Fibroblast of villous mesenchyme (primary cell): ENCODE results near the gene ZBTB39. TPM values are rescaled to one million over a fixed set of nuclear protein-coding genes. Genes with fewer than 3 reads are reported as not detected.

Experiments used
- DNase-seq: peaks from one replicate; pipeline ENCODE4 v3.0.0-alpha.2; 2010; ENCODE audit warnings: low read depth
- H3K4me3 ChIP-seq: 2 replicates; pipeline ENCODE4 v1.5.1; 2011; ENCODE audit warnings: low read depth, mild to moderate bottlenecking, low read length
- CTCF ChIP-seq: IDR thresholded peaks from 2 replicates; pipeline ENCODE4 v1.5.1; 2012; ENCODE audit warnings: low read depth, mild to moderate bottlenecking, low read length; ENCODE audit not compliant: insufficient read depth
- total RNA-seq: library from RNA; depleted of rRNA; stranded (reverse); fragments of >200 nt; gene quantifications from 2 replicates; pipeline ENCODE4 v1.2.3, GENCODE V29; 2012

ZBTB39 gene
- total RNA-seq, 1 donor: 6.9 TPM

- no peak for TF ChIP-seq CTCF
- H3K4me3 ChIP-seq: no peak overlapping the region
- no peak for DNase-seq
Observed at GRCh38 chr12:57000393-57000792, 6.0 kb downstream of the ZBTB39 start.

- H3K4me3 ChIP-seq: no peak overlapping the region
- no peak for TF ChIP-seq CTCF
- no peak for DNase-seq
Observed at GRCh38 chr12:56999456-56999855, 6.9 kb downstream of the ZBTB39 start.

DNA sequence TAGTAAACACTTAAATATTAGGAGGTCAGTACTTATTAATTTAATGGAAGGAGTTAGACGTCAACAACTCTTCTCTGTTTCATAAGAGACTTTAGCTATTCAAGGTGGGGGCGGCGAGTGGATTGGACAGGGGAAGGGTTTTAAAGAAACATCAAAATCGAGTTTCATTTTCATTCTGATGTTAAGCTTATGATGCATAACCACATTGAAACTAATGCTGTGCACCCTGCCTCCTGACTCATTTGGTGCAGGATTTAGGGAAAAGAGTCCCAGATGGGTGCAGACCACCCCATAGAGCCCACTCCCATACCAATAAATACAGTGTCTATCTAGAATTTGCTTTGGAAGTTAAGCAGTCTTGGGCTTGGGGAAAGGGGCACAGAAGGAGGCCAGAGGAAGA, 7.4 kb downstream of the ZBTB39 start:
- no peak overlapping the region for H3K4me3 ChIP-seq
- DNase-seq: no peak
- TF ChIP-seq CTCF: no peak

DNA sequence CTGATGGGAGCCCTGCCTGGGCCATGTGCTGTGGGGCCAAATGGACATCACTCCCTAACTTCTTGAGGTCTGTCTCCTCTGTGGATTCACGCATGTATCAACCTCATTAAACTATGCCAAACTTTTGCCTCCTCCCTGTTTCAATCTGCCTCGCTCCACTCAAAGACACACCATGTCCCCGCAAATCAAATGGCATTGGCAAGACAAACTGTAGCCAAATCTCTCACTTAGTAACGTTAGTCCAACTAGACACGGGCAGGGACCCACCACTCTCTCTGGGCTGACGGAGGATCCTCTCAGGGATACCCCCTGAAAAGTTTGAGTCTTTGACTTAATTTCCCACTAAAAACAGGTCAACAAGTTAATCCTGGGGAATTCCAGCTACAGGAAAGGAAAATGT, 8.0 kb downstream of the ZBTB39 start:
- H3K4me3 ChIP-seq: no peak overlapping the region
- no peak for DNase-seq
- TF ChIP-seq CTCF: no peak

DNA sequence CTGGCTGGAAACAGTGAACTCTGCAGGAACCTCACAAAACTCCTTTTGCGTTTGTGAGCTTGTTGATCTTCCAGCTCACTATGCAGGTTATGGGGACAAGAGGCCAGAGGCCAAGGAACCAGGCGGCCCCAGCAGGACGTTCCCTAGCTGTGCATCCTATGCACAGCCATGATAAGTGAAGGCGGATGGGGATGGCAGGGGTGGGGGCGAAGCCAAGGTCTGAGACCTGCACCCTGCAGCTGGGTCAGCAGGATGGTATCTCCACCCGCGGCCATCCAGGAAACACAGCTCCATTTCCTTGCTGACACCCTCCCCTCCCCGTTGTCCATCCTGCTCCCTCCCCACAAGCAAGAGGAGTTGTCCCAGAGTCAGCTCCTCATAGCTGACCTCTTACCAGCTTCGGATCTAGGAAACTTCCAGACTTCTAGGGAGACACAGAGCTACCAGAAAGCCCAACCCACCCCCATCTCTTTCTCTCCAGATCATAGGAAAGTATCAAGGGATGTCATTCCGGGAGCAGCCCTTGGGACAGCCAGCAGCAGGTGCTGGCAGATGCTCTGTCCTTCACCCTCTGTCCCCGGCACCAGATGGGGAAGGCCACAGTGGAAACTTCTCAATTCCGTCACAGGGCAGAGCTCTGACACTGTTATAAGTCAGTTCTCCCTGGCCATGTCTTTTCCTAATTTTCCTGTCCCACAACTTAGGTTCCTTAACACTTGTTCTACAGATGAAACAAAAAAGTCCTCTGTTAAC, 9.4 kb downstream of the ZBTB39 start:
- H3K4me3 ChIP-seq: no peak overlapping the region
- DNase-seq: no peak
- TF ChIP-seq CTCF: no peak

GRCh38 chr12:56995930-56996496, 10.3 kb downstream of the ZBTB39 start:
- DNase-seq: no peak
- no peak for TF ChIP-seq CTCF
- no peak overlapping the region for H3K4me3 ChIP-seq
